HEK293T (cell line): ENCODE data around the gene RAPH1.
"Not testable (repeated sequence)": the region's sequence is repeated elsewhere in the genome, so short reads cannot be mapped to it uniquely, and the experiment has no call there.

ENCODE experiments used
- ARNT ChIP-seq: fragments of 450-650 bp; IDR thresholded peaks from 2 replicates; pipeline ENCODE4 v1.6.1; 2017; ENCODE audit warnings: mild to moderate bottlenecking
- BHLHE40 ChIP-seq: fragments of 450-650 bp; IDR thresholded peaks from 2 replicates; pipeline ENCODE4 v1.6.1; 2016; ENCODE audit warnings: mild to moderate bottlenecking, moderate library complexity, borderline replicate concordance
- ELF4 ChIP-seq: fragments of 450-650 bp; IDR thresholded peaks from 2 replicates; pipeline ENCODE4 v1.6.1; 2017; ENCODE audit warnings: antibody characterized with exemption
- FOXA1 ChIP-seq: fragments of 450-650 bp; IDR thresholded peaks from 2 replicates; pipeline ENCODE4 v1.6.1; 2016; ENCODE audit warnings: mild to moderate bottlenecking
- FOXK2 ChIP-seq: fragments of 450-650 bp; IDR thresholded peaks from 2 replicates; pipeline ENCODE4 v1.6.1; 2016; ENCODE audit warnings: mild to moderate bottlenecking
- FOXM1 ChIP-seq: fragments of 450-650 bp; IDR thresholded peaks from 2 replicates; pipeline ENCODE4 v1.6.1; 2017; ENCODE audit warnings: mild to moderate bottlenecking, borderline replicate concordance
- L3MBTL2 ChIP-seq: fragments of 450-650 bp; conservative IDR thresholded peaks from 2 replicates; pipeline ENCODE4 v1.6.1; 2016; ENCODE audit warnings: mild to moderate bottlenecking
- PKNOX1 ChIP-seq: fragments of 450-650 bp; IDR thresholded peaks from 2 replicates; pipeline ENCODE4 v1.6.1; 2016
- SP1 ChIP-seq: fragments of 450-650 bp; IDR thresholded peaks from 2 replicates; pipeline ENCODE4 v1.6.1; 2017
- SUZ12 ChIP-seq: fragments of 450-650 bp; IDR thresholded peaks from 2 replicates; pipeline ENCODE4 v1.6.1; 2016; ENCODE audit warnings: mild to moderate bottlenecking
- TARDBP ChIP-seq: fragments of 450-650 bp; IDR thresholded peaks from 2 replicates; pipeline ENCODE4 v1.6.1; 2016
- ZNF384 ChIP-seq: fragments of 450-650 bp; IDR thresholded peaks from 2 replicates; pipeline ENCODE4 v1.6.1; 2016

- TF ChIP-seq ARNT, TARDBP, FOXM1, BHLHE40, ZNF384, PKNOX1, L3MBTL2, SUZ12, SP1, ELF4, FOXA1, FOXK2: not testable (repeated sequence)
These were observed 1.5 kb upstream of the RAPH1 start for GRCh38 chr2:203536586-203536951.
